GM20000 (cell line): ENCODE results near the gene GOLT1B.
A peak's percentile ranks its signal among the peaks of the same experiment; 100 is the strongest.

Experiments
- DNase-seq: peaks from one replicate; pipeline ENCODE4 v3.0.0; 2012; ENCODE audit warnings: low spot score
- TF ChIP-seq, protein P1 (sequence below): IDR thresholded peaks from 2 replicates; pipeline ENCODE4 v1.5.1; 2012; ENCODE audit warnings: mild to moderate bottlenecking, control low read depth; ENCODE audit errors: extremely low read depth, missing control alignments

GOLT1B gene

DNA sequence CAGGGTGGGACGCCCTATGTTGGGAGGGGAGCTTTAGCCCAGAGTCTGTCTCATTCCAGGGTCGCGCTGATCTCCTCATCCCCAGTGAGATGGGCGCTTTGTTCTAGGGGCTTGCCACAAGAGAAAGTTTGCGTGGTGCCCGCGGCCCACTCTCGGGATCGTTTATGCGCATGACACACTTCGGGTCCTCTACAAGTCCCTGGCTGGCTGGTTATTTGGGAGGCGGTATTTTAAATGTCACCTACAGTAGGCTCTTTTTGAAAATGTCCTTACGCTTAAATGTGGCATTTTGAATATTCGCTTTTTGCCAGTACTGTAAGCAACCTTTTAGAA is 541 bp downstream of the GOLT1B start:
- DNase-seq, result peak; percentile 10
- TF ChIP-seq, protein P1, sequence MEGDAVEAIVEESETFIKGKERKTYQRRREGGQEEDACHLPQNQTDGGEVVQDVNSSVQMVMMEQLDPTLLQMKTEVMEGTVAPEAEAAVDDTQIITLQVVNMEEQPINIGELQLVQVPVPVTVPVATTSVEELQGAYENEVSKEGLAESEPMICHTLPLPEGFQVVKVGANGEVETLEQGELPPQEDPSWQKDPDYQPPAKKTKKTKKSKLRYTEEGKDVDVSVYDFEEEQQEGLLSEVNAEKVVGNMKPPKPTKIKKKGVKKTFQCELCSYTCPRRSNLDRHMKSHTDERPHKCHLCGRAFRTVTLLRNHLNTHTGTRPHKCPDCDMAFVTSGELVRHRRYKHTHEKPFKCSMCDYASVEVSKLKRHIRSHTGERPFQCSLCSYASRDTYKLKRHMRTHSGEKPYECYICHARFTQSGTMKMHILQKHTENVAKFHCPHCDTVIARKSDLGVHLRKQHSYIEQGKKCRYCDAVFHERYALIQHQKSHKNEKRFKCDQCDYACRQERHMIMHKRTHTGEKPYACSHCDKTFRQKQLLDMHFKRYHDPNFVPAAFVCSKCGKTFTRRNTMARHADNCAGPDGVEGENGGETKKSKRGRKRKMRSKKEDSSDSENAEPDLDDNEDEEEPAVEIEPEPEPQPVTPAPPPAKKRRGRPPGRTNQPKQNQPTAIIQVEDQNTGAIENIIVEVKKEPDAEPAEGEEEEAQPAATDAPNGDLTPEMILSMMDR, result no peak

GRCh38 chr12:21502872-21503271 is 1.3 kb downstream of the GOLT1B start:
- no peak for DNase-seq
- TF ChIP-seq, protein P1, result no peak

- no peak for DNase-seq
- TF ChIP-seq, protein P1, result no peak
Measured at GRCh38 chr12:21505888-21506287, 4.3 kb downstream of the GOLT1B start.

DNA sequence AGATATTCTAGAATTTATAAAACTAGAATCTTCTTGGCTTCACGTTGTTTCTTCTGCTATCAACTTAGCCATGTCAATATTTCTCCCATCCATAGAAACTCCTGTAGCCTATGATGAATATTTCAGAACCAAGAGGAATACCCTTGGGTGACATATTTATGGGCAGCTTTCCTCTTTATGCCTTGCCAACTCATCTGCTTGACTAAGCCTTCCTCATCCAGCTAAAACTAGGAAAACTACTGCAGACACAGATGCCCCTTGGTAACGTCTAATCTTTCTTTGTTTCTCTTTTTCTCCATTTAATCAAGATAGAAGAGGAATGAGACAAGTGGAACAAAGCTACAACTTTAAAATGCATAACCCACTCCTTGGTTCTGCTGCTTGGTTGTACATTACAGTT is 6.3 kb downstream of the GOLT1B start:
- TF ChIP-seq, protein P1, result no peak
- no peak for DNase-seq

DNA sequence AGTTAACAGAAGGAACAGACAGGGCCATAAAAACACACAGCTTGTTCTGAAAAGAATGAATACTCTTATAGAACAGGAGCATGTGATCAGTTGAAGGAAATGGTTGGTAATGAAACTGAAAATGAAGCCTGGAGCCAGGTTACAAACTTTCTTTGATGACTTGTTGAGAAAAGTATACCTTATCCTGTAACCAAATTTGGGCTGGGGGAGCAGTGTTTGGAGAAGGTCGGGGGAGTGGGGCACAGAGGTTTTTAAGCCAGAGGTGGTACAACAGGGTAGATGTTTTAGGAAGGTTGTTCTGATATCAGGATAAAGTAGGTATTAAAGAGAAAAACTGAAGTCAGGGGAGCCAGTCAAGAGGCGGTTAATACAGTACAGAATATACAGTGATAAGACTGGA is 8.2 kb downstream of the GOLT1B start:
- TF ChIP-seq, protein P1, result no peak
- DNase-seq, result peak; percentile 44

- DNase-seq, result no peak
- TF ChIP-seq, protein P1, result no peak
Measured at GRCh38 chr12:21516281-21516680, 14.7 kb downstream of the GOLT1B start.

DNA sequence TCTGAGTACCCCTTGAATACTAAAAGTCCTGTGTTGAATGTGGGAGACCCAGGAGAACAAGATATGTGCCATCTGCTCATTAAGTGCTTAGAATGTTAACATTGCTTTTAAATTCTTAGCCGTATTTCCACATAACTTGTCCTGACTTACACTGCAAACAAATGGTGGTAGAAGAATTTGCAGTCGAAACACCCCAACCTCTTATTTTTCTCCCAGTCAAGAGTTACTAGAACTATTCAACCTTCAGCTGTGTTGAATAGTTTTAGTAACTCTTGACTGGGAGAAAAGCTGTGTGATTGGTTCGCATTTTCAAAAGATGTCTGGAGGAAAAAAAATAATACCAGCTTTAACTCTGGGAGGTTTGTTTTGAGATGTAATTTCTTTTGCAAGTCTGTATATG is 16.9 kb downstream of the GOLT1B start:
- DNase-seq, result no peak
- TF ChIP-seq, protein P1, result no peak
